Measurements from ENCODE around the gene SLC26A8.
"Not testable (repeated sequence)": the region's sequence is repeated elsewhere in the genome, so short reads cannot be mapped to it uniquely, and the experiment has no call there.

SLC26A8 gene

DNA sequence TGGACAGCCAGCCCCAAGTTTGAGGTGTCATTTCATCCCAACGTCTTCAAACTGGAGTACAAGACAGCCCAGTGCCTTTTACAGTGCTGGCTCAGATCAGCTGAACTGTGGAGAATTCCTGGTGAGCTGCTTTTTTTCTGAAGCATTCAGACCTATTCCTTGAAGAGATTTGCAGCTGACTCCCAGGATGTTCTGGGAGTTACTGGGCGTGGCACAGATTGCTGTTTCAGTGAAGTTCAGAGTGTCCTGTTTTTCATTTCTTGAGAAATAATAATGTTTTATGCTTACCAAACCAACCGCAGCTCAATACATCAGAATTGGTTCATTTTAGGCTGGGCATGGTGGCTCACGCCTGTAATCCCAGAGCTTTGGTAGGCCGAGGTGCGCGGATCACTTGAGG, 70.1 kb downstream of the SLC26A8 start:
- Histone ChIP-seq H3K9me3 (ENCODE audit: control insufficient read depth in 2 of 2, low read length in 2 of 2) (no peaks in the 10 kb centered on the region), H3K27ac (ENCODE audit: low read length) (no peak overlapping the region), H3K9ac (ENCODE audit: low read length in 2 of 2) (no peak overlapping the region), H3K4me3 (ENCODE audit: low read length in 2 of 2) (no peak overlapping the region), H3K4me1 (ENCODE audit: control insufficient read depth, insufficient read depth, low read length) (no peaks in the 10 kb centered on the region), H3K36me3 (ENCODE audit: control insufficient read depth in 2 of 2, insufficient read depth in 2 of 2, low read length in 2 of 2) (no peaks in the 10 kb centered on the region), H3K27me3 (ENCODE audit: control insufficient read depth in 1 of 2, insufficient read depth in 2 of 2, low read length in 2 of 2) (peaks cover 3% of the 10 kb centered on the region in 2 donors)

- Histone ChIP-seq H3K9ac (ENCODE audit: low read length in 2 of 2) (no peak overlapping the region), H3K36me3 (ENCODE audit: control insufficient read depth in 2 of 2, insufficient read depth in 2 of 2, low read length in 2 of 2) (no peaks in the 10 kb centered on the region), H3K4me3 (ENCODE audit: low read length in 2 of 2) (no peak overlapping the region), H3K27me3 (ENCODE audit: control insufficient read depth in 1 of 2, insufficient read depth in 2 of 2, low read length in 2 of 2) (peaks cover 0 to 3% of the 10 kb centered on the region in 2 donors), H3K27ac (ENCODE audit: low read length) (no peak overlapping the region), H3K9me3 (ENCODE audit: control insufficient read depth in 2 of 2, low read length in 2 of 2) (no peaks in the 10 kb centered on the region), H3K4me1 (ENCODE audit: control insufficient read depth, insufficient read depth, low read length) (no peaks in the 10 kb centered on the region)
These were observed 75.7 kb downstream of the SLC26A8 start for GRCh38 chr6:35948725-35949124.

- H3K36me3 ChIP-seq (ENCODE audit: control insufficient read depth in 2 of 2, insufficient read depth in 2 of 2, low read length in 2 of 2): no peaks in the 10 kb centered on the region
- H3K27me3 ChIP-seq (ENCODE audit: control insufficient read depth in 1 of 2, insufficient read depth in 2 of 2, low read length in 2 of 2): no peaks in the 10 kb centered on the region
- H3K27ac ChIP-seq (ENCODE audit: low read length): no peak overlapping the region
- H3K4me1 ChIP-seq (ENCODE audit: control insufficient read depth, insufficient read depth, low read length): no peaks in the 10 kb centered on the region
- no peaks in the 10 kb centered on the region for H3K9me3 ChIP-seq (ENCODE audit: control insufficient read depth in 2 of 2, low read length in 2 of 2)
- H3K4me3 ChIP-seq (ENCODE audit: low read length in 2 of 2): no peak overlapping the region
- no peak overlapping the region for H3K9ac ChIP-seq (ENCODE audit: low read length in 2 of 2)
These were observed 78.8 kb downstream of the SLC26A8 start for GRCh38 chr6:35945650-35946025.

- Histone ChIP-seq H3K4me3 (ENCODE audit: low read length in 2 of 2) (no peak overlapping the region), H3K36me3 (ENCODE audit: control insufficient read depth in 2 of 2, insufficient read depth in 2 of 2, low read length in 2 of 2) (no peaks in the 10 kb centered on the region), H3K27me3 (ENCODE audit: control insufficient read depth in 1 of 2, insufficient read depth in 2 of 2, low read length in 2 of 2) (no peaks in the 10 kb centered on the region), H3K9ac (ENCODE audit: low read length in 2 of 2) (no peak overlapping the region), H3K4me1 (ENCODE audit: control insufficient read depth, insufficient read depth, low read length) (no peaks in the 10 kb centered on the region), H3K9me3 (ENCODE audit: control insufficient read depth in 2 of 2, low read length in 2 of 2) (no peaks in the 10 kb centered on the region), H3K27ac (ENCODE audit: low read length) (no peak overlapping the region)
These were observed 81.1 kb downstream of the SLC26A8 start for GRCh38 chr6:35943390-35943789.

GRCh38 chr6:35942355-35942754, 82.1 kb downstream of the SLC26A8 start:
- Histone ChIP-seq H3K36me3 (ENCODE audit: control insufficient read depth in 2 of 2, insufficient read depth in 2 of 2, low read length in 2 of 2) (no peaks in the 10 kb centered on the region), H3K27ac (ENCODE audit: low read length) (no peak overlapping the region), H3K9ac (ENCODE audit: low read length in 2 of 2) (no peak overlapping the region), H3K4me1 (ENCODE audit: control insufficient read depth, insufficient read depth, low read length) (no peaks in the 10 kb centered on the region), H3K27me3 (ENCODE audit: control insufficient read depth in 1 of 2, insufficient read depth in 2 of 2, low read length in 2 of 2) (no peaks in the 10 kb centered on the region), H3K9me3 (ENCODE audit: control insufficient read depth in 2 of 2, low read length in 2 of 2) (no peaks in the 10 kb centered on the region), H3K4me3 (ENCODE audit: low read length in 2 of 2) (no peak overlapping the region)

DNA sequence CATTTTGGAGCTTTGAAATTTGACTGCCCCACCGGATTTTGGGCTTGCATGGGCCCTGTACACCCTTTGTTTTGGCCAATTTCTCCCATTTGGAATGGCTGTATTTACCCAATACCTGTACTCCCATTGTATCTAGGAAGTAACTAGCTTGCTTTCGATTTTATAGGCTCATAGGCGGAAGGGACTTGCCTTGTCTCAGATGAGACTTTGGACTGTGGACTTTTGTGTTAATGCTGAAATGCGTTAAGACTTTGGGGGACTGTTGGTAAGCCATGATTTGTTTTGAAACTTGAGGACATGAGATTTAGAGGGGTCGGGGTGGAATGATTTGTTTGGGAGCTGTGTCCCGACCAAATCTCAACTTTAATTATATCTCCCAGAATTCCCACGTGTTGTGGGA, 83.3 kb downstream of the SLC26A8 start:
- not testable (repeated sequence) for H3K9me3 ChIP-seq (ENCODE audit: control insufficient read depth in 2 of 2, low read length in 2 of 2); H3K36me3 ChIP-seq (ENCODE audit: control insufficient read depth in 2 of 2, insufficient read depth in 2 of 2, low read length in 2 of 2); H3K27ac ChIP-seq (ENCODE audit: low read length); H3K4me3 ChIP-seq (ENCODE audit: low read length in 2 of 2); H3K4me1 ChIP-seq (ENCODE audit: control insufficient read depth, insufficient read depth, low read length); H3K9ac ChIP-seq (ENCODE audit: low read length in 2 of 2); H3K27me3 ChIP-seq (ENCODE audit: control insufficient read depth in 1 of 2, insufficient read depth in 2 of 2, low read length in 2 of 2)

DNA sequence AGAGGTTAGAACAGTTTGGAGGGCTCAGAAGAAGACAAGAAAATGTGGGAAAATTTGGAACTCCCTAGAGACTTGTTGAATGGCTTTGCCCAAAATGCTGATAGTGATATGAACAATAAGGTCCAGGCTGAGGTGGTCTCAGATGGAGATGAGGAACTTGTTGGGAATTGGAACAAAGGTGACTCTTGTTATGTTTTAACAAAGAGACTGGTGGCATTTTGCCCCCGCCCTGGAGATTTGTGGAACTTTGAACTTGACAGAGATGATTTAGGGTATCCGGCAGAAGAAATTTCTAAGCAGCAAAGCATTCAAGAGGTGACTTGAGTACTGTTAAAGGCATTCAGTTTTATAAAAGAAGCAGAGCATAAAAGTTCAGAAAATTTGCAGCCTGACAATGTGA, 84.4 kb downstream of the SLC26A8 start:
- H3K36me3 ChIP-seq (ENCODE audit: control insufficient read depth in 2 of 2, insufficient read depth in 2 of 2, low read length in 2 of 2); H3K27me3 ChIP-seq (ENCODE audit: control insufficient read depth in 1 of 2, insufficient read depth in 2 of 2, low read length in 2 of 2); H3K9me3 ChIP-seq (ENCODE audit: control insufficient read depth in 2 of 2, low read length in 2 of 2); H3K4me1 ChIP-seq (ENCODE audit: control insufficient read depth, insufficient read depth, low read length); H3K4me3 ChIP-seq (ENCODE audit: low read length in 2 of 2); H3K9ac ChIP-seq (ENCODE audit: low read length in 2 of 2); H3K27ac ChIP-seq (ENCODE audit: low read length): not testable (repeated sequence)

GRCh38 chr6:35939259-35939658, 85.2 kb downstream of the SLC26A8 start:
- H3K36me3 ChIP-seq (ENCODE audit: control insufficient read depth in 2 of 2, insufficient read depth in 2 of 2, low read length in 2 of 2); H3K4me1 ChIP-seq (ENCODE audit: control insufficient read depth, insufficient read depth, low read length); H3K4me3 ChIP-seq (ENCODE audit: low read length in 2 of 2): not testable (repeated sequence)

GRCh38 chr6:35936681-35937359, 87.6 kb downstream of the SLC26A8 start:
- H3K36me3 ChIP-seq (ENCODE audit: control insufficient read depth in 2 of 2, insufficient read depth in 2 of 2, low read length in 2 of 2): no peaks in the 10 kb centered on the region
- H3K4me3 ChIP-seq (ENCODE audit: low read length in 2 of 2): no peak overlapping the region
- no peak overlapping the region for H3K9ac ChIP-seq (ENCODE audit: low read length in 2 of 2)
- H3K9me3 ChIP-seq (ENCODE audit: control insufficient read depth in 2 of 2, low read length in 2 of 2): no peaks in the 10 kb centered on the region
- no peaks in the 10 kb centered on the region for H3K4me1 ChIP-seq (ENCODE audit: control insufficient read depth, insufficient read depth, low read length)
- H3K27me3 ChIP-seq (ENCODE audit: control insufficient read depth in 1 of 2, insufficient read depth in 2 of 2, low read length in 2 of 2): no peaks in the 10 kb centered on the region
- no peak overlapping the region for H3K27ac ChIP-seq (ENCODE audit: low read length)

More at GRCh38 chr6:35939259-35939658, 85.2 kb downstream of the SLC26A8 start:
- H3K9me3 ChIP-seq (ENCODE audit: control insufficient read depth in 2 of 2, low read length in 2 of 2); H3K27ac ChIP-seq (ENCODE audit: low read length); H3K27me3 ChIP-seq (ENCODE audit: control insufficient read depth in 1 of 2, insufficient read depth in 2 of 2, low read length in 2 of 2); H3K9ac ChIP-seq (ENCODE audit: low read length in 2 of 2): not testable (repeated sequence)

GRCh38 chr6:35935469-35935868, 89.0 kb downstream of the SLC26A8 start:
- no peaks in the 10 kb centered on the region for H3K36me3 ChIP-seq (ENCODE audit: control insufficient read depth in 2 of 2, insufficient read depth in 2 of 2, low read length in 2 of 2)
- H3K27me3 ChIP-seq (ENCODE audit: control insufficient read depth in 1 of 2, insufficient read depth in 2 of 2, low read length in 2 of 2): no peaks in the 10 kb centered on the region
- no peak overlapping the region for H3K27ac ChIP-seq (ENCODE audit: low read length)
- H3K4me1 ChIP-seq (ENCODE audit: control insufficient read depth, insufficient read depth, low read length): no peaks in the 10 kb centered on the region
- no peak overlapping the region for H3K9ac ChIP-seq (ENCODE audit: low read length in 2 of 2)
- no peaks in the 10 kb centered on the region for H3K9me3 ChIP-seq (ENCODE audit: control insufficient read depth in 2 of 2, low read length in 2 of 2)
- H3K4me3 ChIP-seq (ENCODE audit: low read length in 2 of 2): no peak overlapping the region

DNA sequence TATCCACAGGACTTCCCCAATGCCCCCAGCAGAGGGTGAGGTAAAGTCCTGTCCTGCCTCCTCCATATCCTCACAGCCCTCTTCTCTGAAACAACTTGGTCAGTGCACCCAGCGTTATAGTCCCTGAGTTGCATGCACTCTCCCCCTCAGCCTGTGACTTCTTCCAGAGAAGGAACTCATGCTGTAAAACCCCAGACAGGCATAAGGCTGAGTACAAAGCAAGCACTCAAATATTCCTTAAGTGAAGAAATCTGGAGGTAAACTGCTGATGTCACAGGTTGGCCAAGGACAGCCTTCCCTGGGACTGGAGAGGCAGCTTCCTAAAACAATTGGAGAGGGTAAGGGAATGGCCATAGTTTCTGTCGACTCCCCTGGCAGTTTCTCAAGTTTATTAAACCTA, 90.6 kb downstream of the SLC26A8 start:
- no peaks in the 10 kb centered on the region for H3K36me3 ChIP-seq (ENCODE audit: control insufficient read depth in 2 of 2, insufficient read depth in 2 of 2, low read length in 2 of 2)
- no peak overlapping the region for H3K27ac ChIP-seq (ENCODE audit: low read length)
- H3K4me3 ChIP-seq (ENCODE audit: low read length in 2 of 2): no peak overlapping the region
- H3K27me3 ChIP-seq (ENCODE audit: control insufficient read depth in 1 of 2, insufficient read depth in 2 of 2, low read length in 2 of 2): no peaks in the 10 kb centered on the region
- no peak overlapping the region for H3K9ac ChIP-seq (ENCODE audit: low read length in 2 of 2)
- H3K4me1 ChIP-seq (ENCODE audit: control insufficient read depth, insufficient read depth, low read length): no peaks in the 10 kb centered on the region
- H3K9me3 ChIP-seq (ENCODE audit: control insufficient read depth in 2 of 2, low read length in 2 of 2): no peaks in the 10 kb centered on the region

Measured in stomach smooth muscle (tissue), 2 donors.